GM04503 (cell line): ENCODE data around the gene PACS2.
"Not testable (repeated sequence)": the region's sequence is repeated elsewhere in the genome, so short reads cannot be mapped to it uniquely, and the experiment has no call there.

Experiments
- DNase-seq: peaks from one replicate; pipeline ENCODE4 v3.0.0-alpha.2; 2012; ENCODE audit warnings: low read depth

Gene PACS2

DNA sequence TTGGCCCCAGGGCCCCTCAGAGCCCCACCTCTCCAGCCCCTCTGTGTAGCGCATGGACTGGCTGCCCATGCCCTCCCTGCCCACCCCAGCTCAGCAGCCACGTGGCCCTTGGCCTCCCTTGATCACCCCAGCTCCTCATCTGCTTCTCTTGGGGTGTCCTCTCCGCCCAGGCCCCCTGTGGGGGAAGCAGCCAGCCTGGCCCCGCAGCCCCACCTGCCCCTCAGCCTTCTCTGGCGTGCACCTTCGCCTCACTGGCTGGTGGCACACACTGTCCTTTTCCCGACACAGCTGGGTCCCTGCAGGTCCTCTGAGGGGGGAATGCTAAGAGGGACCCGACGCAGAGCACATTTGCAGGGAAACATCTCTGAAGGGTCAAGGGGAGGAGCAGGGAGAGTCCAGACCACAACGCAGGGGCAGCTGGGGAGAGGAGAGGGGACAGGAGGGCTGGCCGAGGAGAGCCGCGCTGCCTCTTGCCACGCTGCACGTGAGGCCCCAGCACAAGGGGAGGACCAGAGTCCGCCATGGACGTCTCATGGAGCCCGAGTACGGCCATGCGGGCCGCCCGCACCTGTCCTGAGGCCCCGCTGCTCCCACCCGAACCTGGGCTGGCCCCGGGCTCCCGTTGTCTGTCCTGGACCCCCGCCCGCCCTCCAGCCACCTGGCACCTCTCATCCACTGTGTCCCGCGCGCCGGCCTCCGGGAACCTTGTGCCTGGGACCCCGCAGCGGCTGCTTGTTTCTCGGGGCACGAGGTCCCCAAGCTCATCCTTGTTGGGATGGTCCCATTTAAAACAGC, 36.1 kb downstream of the PACS2 start:
- no peak for DNase-seq

DNA sequence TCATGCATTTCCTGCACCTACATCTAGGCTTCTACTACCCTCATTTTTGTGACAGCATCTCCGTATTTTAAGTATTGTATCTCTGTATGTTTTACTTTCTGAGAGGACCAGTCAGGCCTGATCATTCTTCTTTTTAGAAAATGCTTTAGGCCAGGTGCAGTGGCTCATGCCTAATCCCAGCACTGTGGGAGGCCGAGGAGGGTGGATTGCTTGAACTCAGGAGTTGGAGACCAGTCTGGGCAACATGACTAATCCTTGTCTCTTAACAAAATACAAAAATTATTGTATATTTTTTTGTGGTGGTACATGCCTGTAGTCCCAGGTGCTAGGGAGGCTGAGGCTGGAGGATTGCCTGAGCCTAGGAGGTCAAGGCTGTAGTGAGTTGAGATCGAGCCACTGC, 36.9 kb downstream of the PACS2 start:
- no peak for DNase-seq

DNA sequence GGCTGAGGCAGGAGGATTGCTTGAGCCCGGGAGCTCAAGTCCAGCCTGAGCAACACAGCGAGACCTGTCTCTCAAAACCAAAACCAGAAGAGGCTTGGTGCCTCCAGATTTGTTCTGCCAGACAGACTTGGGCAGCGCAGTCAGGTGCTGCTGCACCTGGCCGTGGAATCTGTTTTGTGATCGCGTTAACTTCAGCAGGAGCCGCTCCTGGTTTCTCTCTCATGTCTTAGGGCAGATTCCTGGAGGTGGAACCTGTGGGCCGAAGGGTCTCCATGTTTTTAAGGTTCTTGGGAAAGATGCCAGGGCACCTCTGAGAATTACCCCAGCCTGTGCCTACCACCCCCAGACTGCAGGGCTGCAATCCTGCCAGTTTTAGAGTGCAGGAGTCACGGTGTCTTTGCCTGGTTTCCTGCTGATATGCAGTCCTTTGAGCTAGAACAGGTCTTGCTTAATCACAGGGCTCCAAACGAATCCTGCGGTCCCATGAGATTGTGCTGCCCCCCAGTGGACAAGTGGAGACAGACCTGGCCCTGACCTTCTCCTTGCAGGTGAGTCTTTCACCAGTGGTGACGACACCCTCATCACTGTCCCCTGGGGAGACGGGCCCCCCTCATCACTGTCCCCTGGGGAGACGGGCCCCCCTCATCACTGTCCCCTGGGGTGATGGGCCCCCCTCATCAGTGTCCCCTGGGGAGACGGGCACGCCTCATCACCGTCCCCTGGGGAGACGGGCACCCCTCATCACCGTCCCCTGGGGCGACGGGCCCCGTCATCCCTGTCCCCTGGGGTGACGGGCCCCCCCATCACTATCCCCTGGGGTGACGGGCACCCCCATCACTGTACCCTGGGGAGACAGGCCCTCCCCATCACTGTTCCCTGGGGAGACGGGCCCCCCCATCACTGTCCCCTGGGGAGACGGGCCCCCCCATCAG, 37.6 kb downstream of the PACS2 start:
- peak; percentile 39 for DNase-seq

GRCh38 chr14:105353136-105353535, 38.6 kb downstream of the PACS2 start:
- DNase-seq, result no peak

GRCh38 chr14:105354541-105354940, 40.0 kb downstream of the PACS2 start:
- DNase-seq, result no peak

GRCh38 chr14:105355049-105355575, 40.6 kb downstream of the PACS2 start:
- DNase-seq, result no peak

GRCh38 chr14:105355850-105356604, 41.5 kb downstream of the PACS2 start:
- no peak for DNase-seq

- DNase-seq, result no peak
Measured at GRCh38 chr14:105356927-105357326, 42.4 kb downstream of the PACS2 start.

DNA sequence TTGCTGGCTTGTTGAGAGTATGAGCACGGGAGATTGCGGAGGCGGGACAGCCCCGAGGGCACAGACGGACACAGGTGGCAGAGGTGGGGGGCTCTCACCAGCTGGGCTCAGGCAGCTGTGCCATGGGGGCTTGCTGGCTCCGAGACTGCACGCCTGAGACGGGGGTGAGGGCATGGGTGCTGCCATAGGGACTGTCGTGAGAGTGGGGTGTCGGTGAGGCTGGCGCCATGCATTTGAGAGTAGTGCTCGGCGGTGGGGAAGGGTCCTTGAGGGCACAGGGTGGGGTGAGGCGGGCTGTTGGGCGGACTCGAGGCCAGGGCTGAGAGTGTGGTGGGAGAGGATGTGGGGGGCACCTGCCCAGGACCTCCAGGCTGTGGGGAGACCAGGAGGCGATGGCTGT, 43.1 kb downstream of the PACS2 start:
- no peak for DNase-seq

- DNase-seq, result no peak
Measured at GRCh38 chr14:105358140-105358846, 43.7 kb downstream of the PACS2 start.

DNA sequence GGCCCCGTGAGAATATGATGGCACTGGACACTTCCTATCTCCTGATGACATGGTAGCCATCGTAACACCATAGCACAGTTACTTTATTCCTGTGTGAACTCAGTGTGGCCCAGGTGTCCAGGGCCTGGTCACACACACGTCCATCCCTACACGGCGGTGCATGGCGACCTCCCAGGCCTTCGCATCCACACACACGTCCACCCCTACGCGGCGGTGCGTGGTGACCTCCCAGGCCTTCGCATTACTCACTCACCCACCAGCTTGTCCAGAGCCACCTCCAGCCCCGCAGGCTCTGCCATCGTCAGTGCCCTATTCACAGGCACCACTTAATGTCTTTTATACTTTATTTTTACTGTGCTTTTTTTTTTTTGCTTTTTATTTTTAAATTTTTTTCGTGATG, 44.4 kb downstream of the PACS2 start:
- DNase-seq, result no peak

- DNase-seq, result not testable (repeated sequence)
Measured at GRCh38 chr14:105361412-105361811, 46.9 kb downstream of the PACS2 start.

DNA sequence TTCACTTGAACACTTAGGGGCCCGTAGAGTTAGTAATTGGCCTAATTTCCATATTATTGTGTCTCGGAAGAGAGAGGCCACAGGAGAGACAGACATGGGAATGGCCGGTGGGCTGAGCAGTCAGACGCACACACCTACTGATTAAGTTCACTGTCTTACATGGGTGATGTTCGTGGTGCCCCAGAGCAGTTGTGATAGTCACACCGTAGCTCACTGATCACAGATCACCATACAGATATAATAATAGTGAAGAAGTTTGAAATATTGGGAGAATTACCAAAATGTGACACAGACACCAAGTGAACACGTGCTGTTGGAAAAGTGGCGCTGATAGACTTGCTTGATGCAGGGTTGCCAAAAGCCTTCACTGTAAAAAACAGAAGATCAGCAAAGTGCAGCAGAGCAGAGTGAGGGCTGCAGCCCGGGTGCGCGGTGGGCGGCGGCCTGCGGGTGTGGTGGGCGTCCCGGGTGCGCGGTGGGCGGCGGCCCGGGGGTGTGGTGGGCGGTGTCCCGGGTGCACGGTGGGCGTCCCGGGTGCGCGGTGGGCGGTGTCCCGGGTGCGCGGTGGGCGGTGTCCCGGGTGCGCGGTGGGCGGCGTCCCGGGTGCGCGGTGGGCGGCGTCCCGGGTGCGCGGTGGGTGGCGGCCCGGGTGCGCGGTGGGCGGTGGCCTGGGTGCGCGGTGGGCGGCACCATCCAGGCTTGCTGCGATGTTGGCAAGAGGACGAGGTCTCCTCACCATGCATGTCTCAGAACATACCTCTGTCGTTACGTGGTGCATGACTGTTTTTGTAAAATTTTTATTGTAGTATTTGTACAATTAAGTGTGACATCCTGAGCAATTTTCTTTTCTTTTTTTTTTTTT, 49.5 kb downstream of the PACS2 start:
- DNase-seq, result peak; percentile 19

GRCh38 chr14:105365101-105365500, 50.6 kb downstream of the PACS2 start:
- DNase-seq, result no peak

DNA sequence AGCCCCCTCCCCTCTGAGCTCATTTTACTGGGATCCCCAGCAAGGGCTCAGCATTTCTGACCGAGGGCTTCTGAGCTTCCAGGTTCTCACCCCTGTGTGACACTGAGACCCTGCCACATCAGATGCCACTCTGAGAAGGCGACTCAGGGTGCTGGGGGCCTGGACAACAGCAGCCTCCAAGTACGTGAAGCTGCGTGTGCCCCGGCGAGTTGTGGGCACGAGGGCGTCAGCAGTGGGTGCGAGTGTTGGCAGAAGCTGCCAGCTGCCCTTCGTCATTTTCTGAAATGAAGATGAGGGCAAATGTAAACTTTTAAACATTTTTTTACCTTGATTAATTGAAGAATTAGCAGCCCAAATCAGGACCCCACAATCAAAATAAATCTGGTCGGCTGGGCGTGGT, 51.1 kb downstream of the PACS2 start:
- no peak for DNase-seq

GRCh38 chr14:105366386-105367074, 52.0 kb downstream of the PACS2 start:
- DNase-seq, result no peak

- no peak for DNase-seq
Measured at GRCh38 chr14:105367116-105368031, 52.8 kb downstream of the PACS2 start.

- no peak for DNase-seq
Measured at GRCh38 chr14:105368032-105368417, 53.5 kb downstream of the PACS2 start.

DNA sequence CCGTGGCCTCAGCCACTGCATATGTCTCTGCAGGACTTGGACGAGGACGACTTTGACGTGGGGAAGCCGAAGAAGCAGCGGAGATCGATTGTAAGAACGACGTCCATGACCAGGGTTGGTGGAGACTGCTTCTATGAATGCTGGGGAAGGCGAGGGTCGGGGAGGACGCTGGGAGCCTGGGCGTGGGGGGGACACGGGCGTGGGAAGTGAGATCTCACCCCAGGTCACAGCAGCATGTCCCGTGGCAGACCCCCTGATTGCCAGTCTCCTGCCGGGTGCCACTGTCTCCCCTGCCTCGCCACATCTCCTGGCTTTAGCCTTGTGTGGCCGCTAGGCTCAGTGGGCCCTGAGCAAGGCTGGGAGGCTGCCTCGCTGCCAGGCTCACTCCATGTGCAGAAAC, 53.9 kb downstream of the PACS2 start:
- DNase-seq, result no peak
